HCT116 (cell line): Measurements from ENCODE around the gene ALPP.

Source experiments
- CTCF ChIP-seq, 3 experiments: fragments of 200-600 bp in 1 of 3; sonication (generic) in 1 of 3; IDR thresholded peaks in 2 of 3; conservative IDR thresholded peaks in 1 of 3; 2 replicates each; pipeline ENCODE4 v1.5.1; 2012 to 2017; ENCODE audit warnings: low read depth in 2 of 3, low read length in 2 of 3, antibody characterized with exemption in 1 of 3, borderline replicate concordance in 1 of 3, control low read depth in 1 of 3, mild to moderate bottlenecking in 1 of 3, mixed read lengths in 1 of 3, mixed run types in 1 of 3, moderate library complexity in 1 of 3; ENCODE audit not compliant: insufficient read depth in 1 of 3
- POLR2A ChIP-seq: IDR thresholded peaks from 2 replicates; pipeline ENCODE4 v1.7.0; 2011; ENCODE audit warnings: borderline replicate concordance; ENCODE audit not compliant: insufficient read depth, insufficient read length; ENCODE audit errors: extremely low read depth
- POLR2AphosphoS5 ChIP-seq: IDR thresholded peaks from 2 replicates; pipeline ENCODE4 v1.6.1; 2011; ENCODE audit warnings: mild to moderate bottlenecking, low read depth, low read length, moderate library complexity
- REST ChIP-seq: IDR thresholded peaks from 2 replicates; pipeline ENCODE4 v1.6.1; 2012; ENCODE audit warnings: low read depth
- TCF7L2 ChIP-seq: IDR thresholded peaks from 2 replicates; pipeline ENCODE4 v1.7.0; 2011; ENCODE audit warnings: borderline replicate concordance, inconsistent platforms; ENCODE audit not compliant: insufficient read depth, insufficient read length; ENCODE audit errors: extremely low read depth
- ZFX ChIP-seq: fragments of 450-650 bp; IDR thresholded peaks from 2 replicates; pipeline ENCODE4 v1.6.1; 2017
- TF ChIP-seq, protein P1 (sequence below): IDR thresholded peaks from 2 replicates; pipeline ENCODE4 v1.6.1; 2012

- no peak for TF ChIP-seq CTCF (IDR thresholded peaks at IDR 0.05 in 2 of 3, conservative IDR thresholded peaks at IDR 0.05 in 1 of 3; ENCODE audit: borderline replicate concordance in 1 of 3, insufficient read depth in 1 of 3, low read depth in 2 of 3, low read length in 2 of 3)
- TF ChIP-seq TCF7L2, result no peak
- TF ChIP-seq ZFX, result no peak
- no peak for TF ChIP-seq POLR2A
- no peak for TF ChIP-seq POLR2AphosphoS5
- TF ChIP-seq REST, result no peak
- TF ChIP-seq, protein P1, sequence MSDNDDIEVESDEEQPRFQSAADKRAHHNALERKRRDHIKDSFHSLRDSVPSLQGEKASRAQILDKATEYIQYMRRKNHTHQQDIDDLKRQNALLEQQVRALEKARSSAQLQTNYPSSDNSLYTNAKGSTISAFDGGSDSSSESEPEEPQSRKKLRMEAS, result no peak
These were observed 40.9 kb downstream of the ALPP start for GRCh38 chr2:232419245-232420072.
